ENCODE measurements around the gene NOL6.
"Not testable (repeated sequence)": the region's sequence is repeated elsewhere in the genome, so short reads cannot be mapped to it uniquely, and the experiment has no call there.

Gene NOL6

GRCh38 chr9:33498387-33498786 lies 24.7 kb upstream of the NOL6 start:
- TF ChIP-seq SPI1 (IDR thresholded peaks at IDR 0.05; ENCODE audit: low read depth, low read length) (no peak), TAF1 (IDR thresholded peaks at IDR 0.05; ENCODE audit: low read depth, low read length) (no peak), POU2F2 (IDR thresholded peaks at IDR 0.05; ENCODE audit: low read depth, low read length) (no peak), POLR2A (IDR thresholded peaks at IDR 0.05; ENCODE audit: low read depth, low read length) (no peak), PAX5 (IDR thresholded peaks at IDR 0.05; ENCODE audit: insufficient read depth, low read length, severe bottlenecking) (no peak), POLR2AphosphoS5 (IDR thresholded peaks at IDR 0.05; ENCODE audit: low read depth, low read length) (no peak)
- FAIRE-seq (no peak), DNase-seq (ENCODE audit: insufficient read length, low spot score) (no peak)

GRCh38 chr9:33493819-33494218 lies 20.1 kb upstream of the NOL6 start:
- not testable (repeated sequence) for DNase-seq (ENCODE audit: insufficient read length, low spot score); FAIRE-seq

GRCh38 chr9:33489066-33489465 lies 15.3 kb upstream of the NOL6 start:
- TF ChIP-seq POU2F2 (IDR thresholded peaks at IDR 0.05; ENCODE audit: low read depth, low read length) (no peak), POLR2A (IDR thresholded peaks at IDR 0.05; ENCODE audit: low read depth, low read length) (no peak), TAF1 (IDR thresholded peaks at IDR 0.05; ENCODE audit: low read depth, low read length) (no peak), PAX5 (IDR thresholded peaks at IDR 0.05; ENCODE audit: insufficient read depth, low read length, severe bottlenecking) (no peak), SPI1 (IDR thresholded peaks at IDR 0.05; ENCODE audit: low read depth, low read length) (no peak), POLR2AphosphoS5 (IDR thresholded peaks at IDR 0.05; ENCODE audit: low read depth, low read length) (no peak)
- FAIRE-seq (no peak), DNase-seq (ENCODE audit: insufficient read length, low spot score) (no peak)

- not testable (repeated sequence) for FAIRE-seq; DNase-seq (ENCODE audit: insufficient read length, low spot score)
These were observed 11.6 kb upstream of the NOL6 start for GRCh38 chr9:33485312-33485711.

GRCh38 chr9:33480976-33481375 lies 7.3 kb upstream of the NOL6 start:
- DNase-seq (ENCODE audit: insufficient read length, low spot score) (no peak), FAIRE-seq (no peak)
- TF ChIP-seq POU2F2 (IDR thresholded peaks at IDR 0.05; ENCODE audit: low read depth, low read length) = no peak
- TF ChIP-seq POLR2AphosphoS5 (IDR thresholded peaks at IDR 0.05; ENCODE audit: low read depth, low read length) = no peak
- no peak for TF ChIP-seq TAF1 (IDR thresholded peaks at IDR 0.05; ENCODE audit: low read depth, low read length)
- TF ChIP-seq POLR2A (IDR thresholded peaks at IDR 0.05; ENCODE audit: low read depth, low read length) = no peak
- no peak for TF ChIP-seq PAX5 (IDR thresholded peaks at IDR 0.05; ENCODE audit: insufficient read depth, low read length, severe bottlenecking)
- no peak for TF ChIP-seq SPI1 (IDR thresholded peaks at IDR 0.05; ENCODE audit: low read depth, low read length)

GRCh38 chr9:33480106-33480505 lies 6.4 kb upstream of the NOL6 start:
- no peak for FAIRE-seq
- DNase-seq (ENCODE audit: insufficient read length, low spot score) = no peak
- TF ChIP-seq POLR2A (IDR thresholded peaks at IDR 0.05; ENCODE audit: low read depth, low read length) = no peak
- TF ChIP-seq SPI1 (IDR thresholded peaks at IDR 0.05; ENCODE audit: low read depth, low read length) = no peak
- no peak for TF ChIP-seq PAX5 (IDR thresholded peaks at IDR 0.05; ENCODE audit: insufficient read depth, low read length, severe bottlenecking)
- TF ChIP-seq POU2F2 (IDR thresholded peaks at IDR 0.05; ENCODE audit: low read depth, low read length) = no peak
- no peak for TF ChIP-seq POLR2AphosphoS5 (IDR thresholded peaks at IDR 0.05; ENCODE audit: low read depth, low read length)
- no peak for TF ChIP-seq TAF1 (IDR thresholded peaks at IDR 0.05; ENCODE audit: low read depth, low read length)

GRCh38 chr9:33476503-33476902 lies 2.8 kb upstream of the NOL6 start:
- no peak for TF ChIP-seq POLR2AphosphoS5 (IDR thresholded peaks at IDR 0.05; ENCODE audit: low read depth, low read length)
- TF ChIP-seq TAF1 (IDR thresholded peaks at IDR 0.05; ENCODE audit: low read depth, low read length) = no peak
- no peak for TF ChIP-seq POU2F2 (IDR thresholded peaks at IDR 0.05; ENCODE audit: low read depth, low read length)
- no peak for TF ChIP-seq PAX5 (IDR thresholded peaks at IDR 0.05; ENCODE audit: insufficient read depth, low read length, severe bottlenecking)
- no peak for TF ChIP-seq POLR2A (IDR thresholded peaks at IDR 0.05; ENCODE audit: low read depth, low read length)
- TF ChIP-seq SPI1 (IDR thresholded peaks at IDR 0.05; ENCODE audit: low read depth, low read length) = no peak
- no peak for FAIRE-seq

GRCh38 chr9:33475357-33475756 lies 1.6 kb upstream of the NOL6 start:
- DNase-seq (ENCODE audit: insufficient read length, low spot score) (no peak), FAIRE-seq (no peak)
- TF ChIP-seq POLR2A (IDR thresholded peaks at IDR 0.05; ENCODE audit: low read depth, low read length) (no peak), SPI1 (IDR thresholded peaks at IDR 0.05; ENCODE audit: low read depth, low read length) (no peak), POU2F2 (IDR thresholded peaks at IDR 0.05; ENCODE audit: low read depth, low read length) (no peak), TAF1 (IDR thresholded peaks at IDR 0.05; ENCODE audit: low read depth, low read length) (no peak), PAX5 (IDR thresholded peaks at IDR 0.05; ENCODE audit: insufficient read depth, low read length, severe bottlenecking) (no peak), POLR2AphosphoS5 (IDR thresholded peaks at IDR 0.05; ENCODE audit: low read depth, low read length) (no peak)

More at GRCh38 chr9:33476503-33476902, 2.8 kb upstream of the NOL6 start:
- no peak for DNase-seq (ENCODE audit: insufficient read length, low spot score)

GRCh38 chr9:33472881-33473615 lies 676 bp downstream of the NOL6 start:
- TF ChIP-seq POLR2AphosphoS5 (IDR thresholded peaks at IDR 0.05; ENCODE audit: low read depth, low read length) = no peak
- no peak for TF ChIP-seq SPI1 (IDR thresholded peaks at IDR 0.05; ENCODE audit: low read depth, low read length)
- no peak for TF ChIP-seq POLR2A (IDR thresholded peaks at IDR 0.05; ENCODE audit: low read depth, low read length)
- no peak for TF ChIP-seq POU2F2 (IDR thresholded peaks at IDR 0.05; ENCODE audit: low read depth, low read length)
- TF ChIP-seq PAX5 (IDR thresholded peaks at IDR 0.05; ENCODE audit: insufficient read depth, low read length, severe bottlenecking) = no peak
- TF ChIP-seq TAF1 (IDR thresholded peaks at IDR 0.05; ENCODE audit: low read depth, low read length) = no peak
- no peak for FAIRE-seq
- DNase-seq (ENCODE audit: insufficient read length, low spot score) = no peak

GRCh38 chr9:33472171-33472880 lies 1.4 kb downstream of the NOL6 start:
- FAIRE-seq (no peak), DNase-seq (ENCODE audit: insufficient read length, low spot score) (no peak)
- no peak for TF ChIP-seq POLR2A (IDR thresholded peaks at IDR 0.05; ENCODE audit: low read depth, low read length)
- no peak for TF ChIP-seq PAX5 (IDR thresholded peaks at IDR 0.05; ENCODE audit: insufficient read depth, low read length, severe bottlenecking)
- TF ChIP-seq SPI1 (IDR thresholded peaks at IDR 0.05; ENCODE audit: low read depth, low read length) = no peak
- no peak for TF ChIP-seq TAF1 (IDR thresholded peaks at IDR 0.05; ENCODE audit: low read depth, low read length)
- TF ChIP-seq POLR2AphosphoS5 (IDR thresholded peaks at IDR 0.05; ENCODE audit: low read depth, low read length) = no peak
- no peak for TF ChIP-seq POU2F2 (IDR thresholded peaks at IDR 0.05; ENCODE audit: low read depth, low read length)
